CD4-positive, alpha-beta T cell treated with Interleukin-6 for 4 hours (primary cell): ENCODE measurements around the gene ADAM15.

ENCODE experiments used
- DNase-seq: peaks from one replicate; pipeline ENCODE4 v3.0.0-alpha.2; 2020; ENCODE audit warnings: mixed read lengths

The ADAM15 gene

DNA sequence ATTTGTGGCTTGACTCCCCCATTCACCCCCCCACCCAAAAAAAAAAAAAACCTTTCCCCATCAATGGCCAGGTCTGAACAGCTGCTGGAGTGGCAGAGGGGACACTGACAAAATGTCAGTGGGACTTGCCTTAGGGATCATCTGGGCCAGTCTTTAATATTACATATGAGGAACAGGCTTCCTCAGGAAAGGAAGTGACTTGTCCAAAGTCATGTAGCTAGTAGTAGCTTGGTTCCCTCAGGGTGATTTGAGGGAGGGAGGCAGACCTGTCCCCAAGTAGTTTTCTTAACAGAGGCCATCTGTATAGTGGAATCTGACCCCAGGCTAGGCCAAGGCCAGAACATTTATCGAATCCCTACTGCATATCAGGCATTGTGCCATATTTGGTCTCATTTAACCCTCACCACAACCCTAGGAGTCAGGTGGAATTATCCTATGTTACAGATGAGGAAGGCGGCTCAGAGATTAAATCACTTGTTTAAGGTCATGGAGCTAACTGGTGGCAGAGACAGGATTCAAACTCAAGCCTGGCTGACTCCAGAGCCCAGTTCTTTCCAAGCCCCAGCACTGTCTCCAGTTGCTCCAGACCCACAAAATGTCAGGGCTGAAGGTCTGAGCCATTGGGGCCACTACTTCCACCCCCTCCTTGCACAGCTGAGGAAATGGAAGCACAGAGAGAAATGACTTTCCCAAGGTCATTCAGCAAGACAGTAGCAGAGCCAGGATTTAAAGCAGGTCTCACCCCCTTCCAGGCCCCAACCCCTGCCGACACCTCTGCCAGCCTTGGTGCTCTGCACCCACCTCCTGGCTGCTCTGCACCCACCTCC lies 38.1 kb upstream of the ADAM15 start:
- DNase-seq, result no peak

DNA sequence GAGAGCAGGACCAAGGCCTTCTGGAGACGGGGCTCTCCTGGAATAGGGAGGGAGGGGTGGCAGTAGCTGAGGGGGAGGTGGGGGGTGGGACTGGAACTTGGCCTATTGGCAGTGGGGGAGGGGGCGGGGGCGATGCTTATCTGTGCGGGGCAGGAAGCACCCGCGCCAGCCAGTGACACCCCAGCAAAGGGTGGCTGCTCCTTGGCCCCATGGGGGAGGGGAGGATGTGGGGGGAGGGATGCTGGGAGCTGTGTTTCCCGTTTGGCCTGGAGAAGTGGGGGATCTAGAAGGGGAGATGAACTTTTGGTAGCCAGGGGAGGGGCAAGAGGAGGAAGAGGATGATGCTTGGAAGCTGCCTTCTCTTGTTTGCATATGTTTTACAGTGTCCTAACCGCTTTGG lies 37.5 kb upstream of the ADAM15 start:
- peak; percentile 86 for DNase-seq

- no peak for DNase-seq
Observed at GRCh38 chr1:155014709-155015508, 36.2 kb upstream of the ADAM15 start.

DNA sequence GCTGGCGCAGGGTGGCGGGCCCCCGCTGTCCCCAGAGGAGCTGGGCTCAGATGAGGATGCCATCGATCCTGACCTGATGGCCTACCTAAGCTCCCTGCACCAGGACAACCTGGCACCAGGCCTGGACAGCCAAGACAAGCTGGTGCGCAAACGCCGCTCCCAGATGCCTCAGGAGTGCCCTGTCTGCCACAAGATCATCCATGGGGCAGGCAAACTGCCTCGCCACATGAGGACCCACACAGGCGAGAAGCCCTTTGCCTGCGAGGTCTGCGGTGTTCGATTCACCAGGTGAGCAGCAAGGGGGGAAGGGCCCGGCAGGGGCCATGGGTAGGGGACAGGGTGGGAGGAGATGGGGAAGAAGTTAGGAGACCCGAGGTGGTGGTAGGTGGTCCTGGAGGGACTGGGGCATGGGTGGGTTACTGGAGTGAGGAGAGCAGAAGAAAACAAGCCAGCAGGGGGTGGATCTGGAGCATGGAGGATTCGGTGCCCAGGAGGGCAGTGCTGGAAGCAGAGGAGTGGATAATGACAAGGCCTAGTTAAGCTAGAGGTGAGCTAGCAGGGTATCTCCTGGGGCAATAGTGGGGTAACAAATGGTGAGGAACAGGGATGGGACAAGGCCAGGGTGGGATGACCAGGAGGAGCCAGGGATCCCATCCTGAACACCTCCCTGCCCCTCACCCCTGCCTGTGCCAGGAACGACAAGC lies 35.4 kb upstream of the ADAM15 start:
- DNase-seq, result no peak

DNA sequence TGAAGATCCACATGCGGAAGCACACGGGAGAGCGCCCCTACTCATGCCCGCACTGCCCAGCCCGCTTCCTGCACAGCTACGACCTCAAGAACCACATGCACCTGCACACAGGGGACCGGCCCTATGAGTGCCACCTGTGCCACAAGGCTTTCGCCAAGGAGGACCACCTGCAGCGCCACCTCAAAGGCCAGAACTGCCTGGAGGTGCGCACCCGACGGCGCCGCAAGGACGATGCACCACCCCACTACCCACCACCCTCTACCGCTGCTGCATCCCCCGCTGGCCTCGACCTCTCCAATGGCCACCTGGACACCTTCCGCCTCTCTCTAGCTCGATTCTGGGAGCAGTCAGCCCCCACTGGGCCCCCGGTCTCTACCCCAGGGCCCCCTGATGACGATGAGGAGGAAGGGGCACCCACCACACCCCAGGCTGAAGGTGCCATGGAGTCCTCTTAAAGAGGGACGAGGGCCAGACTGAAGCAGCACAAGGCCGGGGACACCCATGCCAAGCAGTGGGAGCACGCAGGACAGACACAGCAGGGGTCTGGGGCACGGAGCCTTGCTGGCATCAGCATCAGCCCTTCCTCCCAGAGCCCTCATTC lies 34.8 kb upstream of the ADAM15 start:
- DNase-seq, result peak; percentile 48

DNA sequence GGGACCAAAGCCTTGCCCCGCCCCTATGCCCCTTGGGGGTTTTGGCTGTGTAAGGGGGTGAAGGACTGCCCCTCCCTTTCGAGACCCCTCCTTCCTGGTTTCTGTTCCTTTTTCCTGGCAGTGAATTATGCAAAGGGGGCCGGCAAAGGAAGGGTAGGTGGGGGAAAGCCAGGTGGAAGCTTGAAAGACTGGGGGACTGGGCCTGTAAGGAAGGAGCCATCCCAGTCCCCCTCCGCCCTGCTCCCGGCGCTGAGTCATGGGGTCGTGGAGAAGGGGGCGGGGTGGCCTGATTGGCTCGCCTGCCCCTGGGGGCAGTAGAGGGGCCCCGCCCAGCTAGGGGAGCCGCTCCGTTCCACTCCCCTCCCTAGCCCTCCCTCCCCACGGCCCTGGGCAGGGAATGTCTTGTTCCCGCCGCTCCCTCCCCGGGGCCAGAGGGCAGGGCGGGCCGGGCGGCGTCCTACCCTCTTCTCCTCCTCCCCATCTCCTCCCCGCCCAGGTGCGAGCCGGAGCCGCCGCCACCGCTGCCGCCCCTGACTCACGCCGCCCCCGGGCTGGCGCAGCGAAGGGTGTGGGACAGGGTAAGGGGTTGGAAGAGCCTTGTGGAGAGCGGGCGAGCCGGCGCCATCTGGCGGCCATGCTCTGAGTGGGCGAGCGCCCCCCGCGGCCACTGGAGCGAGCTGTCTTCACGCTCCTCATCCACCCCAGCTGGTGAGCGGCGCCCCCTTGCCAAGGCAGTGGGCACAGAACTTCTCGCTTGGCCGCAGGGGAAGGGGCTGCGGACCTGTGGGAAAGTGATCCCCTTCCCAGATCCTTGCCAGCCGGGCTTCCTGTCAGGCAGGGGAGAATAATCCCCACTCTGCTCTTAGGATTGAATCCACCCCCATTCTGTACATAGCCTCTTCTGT lies 33.8 kb upstream of the ADAM15 start:
- DNase-seq, result peak; percentile 94

GRCh38 chr1:155017946-155018316 lies 33.2 kb upstream of the ADAM15 start:
- no peak for DNase-seq

GRCh38 chr1:155018617-155019348 lies 32.3 kb upstream of the ADAM15 start:
- no peak for DNase-seq

DNA sequence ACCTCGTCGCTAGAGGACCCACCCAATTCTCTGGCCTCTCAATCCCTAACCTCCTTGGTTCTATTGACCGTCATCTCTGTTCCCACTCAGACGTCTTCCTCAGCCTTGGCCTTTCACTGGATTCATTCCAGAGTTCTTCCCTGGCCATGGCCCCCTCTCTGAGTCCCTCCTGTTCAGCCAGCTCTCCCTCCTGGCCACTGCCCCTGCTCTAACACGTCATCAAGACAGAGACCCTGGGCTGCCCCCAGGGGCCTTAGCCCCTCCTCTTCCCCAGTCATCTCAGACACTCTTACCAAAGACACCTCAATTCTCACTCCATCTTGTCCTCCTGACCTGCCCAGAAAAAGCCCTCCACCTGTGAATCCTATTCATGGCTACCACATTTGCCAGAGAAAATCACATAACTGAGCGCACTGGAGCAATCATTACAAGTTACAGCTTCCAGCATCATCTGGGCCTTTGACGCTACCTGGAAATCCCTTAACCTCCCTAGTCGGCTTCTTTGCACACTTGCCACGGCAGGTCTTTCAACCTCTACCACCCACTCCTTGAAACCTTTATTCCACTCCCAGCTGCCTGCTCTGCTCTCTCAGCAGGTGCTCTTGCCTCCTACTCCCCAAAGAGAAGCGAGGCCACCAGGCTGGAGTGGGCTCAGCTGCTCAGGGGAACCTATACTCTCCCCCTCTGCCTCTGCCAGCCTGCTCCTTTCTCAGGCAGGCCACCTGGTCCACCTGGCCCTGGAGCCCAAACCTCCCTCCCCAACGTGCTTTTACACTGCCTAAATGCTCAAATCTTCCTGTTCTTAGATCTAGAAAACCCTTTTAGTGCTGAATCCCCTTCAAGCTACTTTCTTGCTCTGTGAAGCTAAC lies 31.5 kb upstream of the ADAM15 start:
- no peak for DNase-seq

DNA sequence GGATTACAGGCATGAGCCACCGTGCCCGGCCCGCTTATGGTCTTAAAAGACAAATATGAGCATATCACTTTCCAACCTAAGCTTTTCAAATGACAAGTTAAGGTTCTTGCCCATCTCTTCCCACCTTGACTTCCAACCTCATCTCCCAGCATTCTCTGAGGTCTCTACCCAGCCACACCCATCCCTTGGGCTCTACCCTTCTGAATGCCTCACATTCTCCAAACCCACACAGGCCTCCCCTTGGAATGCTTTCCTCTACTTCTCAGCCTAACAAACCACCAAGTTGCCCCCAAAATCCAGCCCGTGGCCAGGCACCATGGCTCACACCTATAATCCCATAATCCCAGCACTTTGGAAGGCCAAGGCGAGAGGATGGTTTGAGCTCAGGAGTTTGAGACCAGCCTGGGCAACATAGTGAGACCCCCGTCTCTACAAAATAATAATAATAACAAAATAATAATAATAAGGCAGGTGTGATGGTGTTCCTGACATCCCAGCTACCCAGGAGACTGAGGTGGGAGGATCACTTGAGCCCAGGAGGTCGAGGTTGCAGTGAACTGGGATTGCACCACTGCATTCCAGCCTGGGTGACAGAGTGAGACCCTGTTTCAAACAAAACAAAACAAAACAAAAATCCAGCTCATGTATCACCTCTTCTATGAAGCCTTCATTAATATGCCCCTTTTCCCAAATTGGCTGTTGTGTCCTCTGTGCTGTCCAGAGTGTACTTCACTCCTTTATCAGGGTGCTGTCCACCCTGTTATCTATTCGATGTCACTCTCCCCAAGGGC lies 28.8 kb upstream of the ADAM15 start:
- DNase-seq, result no peak

GRCh38 chr1:155022927-155023236 lies 28.2 kb upstream of the ADAM15 start:
- DNase-seq, result peak; percentile 25

DNA sequence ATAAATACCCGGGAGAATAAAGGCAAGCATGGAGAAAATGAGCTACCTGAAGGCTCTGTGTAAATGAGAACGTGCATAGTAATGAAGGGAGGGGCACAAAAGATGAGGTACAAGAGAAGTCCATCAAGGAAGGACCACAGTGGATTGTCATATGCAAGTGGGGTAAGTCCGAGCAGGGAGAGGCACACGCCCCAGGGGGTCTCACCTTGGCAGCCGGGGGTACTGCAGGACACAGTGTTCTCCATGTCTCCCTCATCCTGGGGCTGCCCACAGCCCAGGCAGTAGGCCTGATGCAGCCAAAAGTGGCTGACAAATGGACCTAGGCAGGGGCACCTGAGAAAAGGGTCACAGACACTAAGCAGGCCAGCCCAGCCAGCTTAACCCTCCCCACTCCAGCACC lies 27.5 kb upstream of the ADAM15 start:
- DNase-seq, result no peak

DNA sequence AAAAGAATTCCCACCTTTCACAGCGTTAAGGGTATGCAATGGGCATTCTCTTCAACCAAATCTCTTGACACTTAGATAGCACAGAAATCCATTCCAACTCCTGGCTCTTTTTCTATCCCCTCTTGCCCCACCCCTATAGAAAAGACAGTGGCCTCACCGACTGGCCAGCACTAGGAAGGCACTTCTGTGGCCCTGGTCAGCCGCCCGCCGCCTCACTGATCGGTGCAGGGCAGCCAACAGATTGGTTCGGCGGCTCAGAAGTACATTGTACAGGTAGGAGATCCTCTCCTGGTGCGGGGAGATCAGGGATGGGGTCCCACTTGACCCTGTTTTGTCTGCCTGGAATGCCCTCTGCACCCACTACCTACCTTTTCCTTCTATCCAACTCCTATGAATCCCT lies 26.8 kb upstream of the ADAM15 start:
- no peak for DNase-seq

GRCh38 chr1:155026154-155026553 lies 25.0 kb upstream of the ADAM15 start:
- DNase-seq, result no peak

DNA sequence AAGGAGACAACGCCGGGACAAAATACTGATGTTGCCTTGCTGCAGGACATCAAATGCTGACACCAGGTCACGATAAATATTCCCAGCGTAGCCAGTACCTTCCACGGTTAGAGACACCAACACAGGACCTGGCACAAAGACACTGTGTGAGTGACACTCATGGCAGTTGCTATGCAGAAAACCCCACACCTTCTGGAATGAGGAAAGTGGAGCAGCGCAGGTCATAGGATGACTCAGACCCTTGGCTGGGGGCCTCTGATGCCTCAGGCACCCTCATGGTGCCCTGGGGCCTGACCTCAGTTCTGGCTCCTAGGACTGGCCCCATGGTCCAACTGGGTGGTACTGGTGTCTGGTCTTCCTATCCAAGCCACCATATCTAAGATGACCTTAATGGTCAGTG lies 24.5 kb upstream of the ADAM15 start:
- DNase-seq, result no peak

- DNase-seq, result no peak
Observed at GRCh38 chr1:155029513-155030242, 21.4 kb upstream of the ADAM15 start.

DNA sequence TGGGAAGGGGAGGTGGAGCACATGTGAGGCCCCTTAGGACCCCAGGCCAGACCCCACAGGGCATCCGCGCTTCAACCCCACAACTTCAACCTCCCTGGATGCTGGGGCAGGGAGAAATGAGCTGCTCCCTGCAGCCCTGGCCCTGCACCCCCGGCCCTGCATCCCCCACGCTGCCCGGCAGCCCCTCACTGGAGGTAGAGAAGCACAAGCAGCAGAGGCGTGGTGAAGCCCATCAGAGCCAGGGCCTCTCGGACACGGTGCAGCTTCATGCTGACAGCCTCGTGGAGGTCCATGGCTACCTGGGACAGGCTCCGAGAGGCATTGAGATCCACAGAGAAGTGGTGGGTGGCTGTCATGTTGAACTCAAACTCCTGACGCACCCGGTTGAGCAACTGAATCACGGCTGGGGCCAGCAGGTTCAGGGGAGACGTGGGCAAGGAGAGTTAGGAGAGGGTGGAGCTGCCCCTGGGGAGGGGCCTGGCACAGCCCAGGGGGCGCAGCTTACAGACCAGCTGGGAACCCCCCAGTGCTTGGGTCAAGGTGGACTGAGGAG lies 20.8 kb upstream of the ADAM15 start:
- no peak for DNase-seq

DNA sequence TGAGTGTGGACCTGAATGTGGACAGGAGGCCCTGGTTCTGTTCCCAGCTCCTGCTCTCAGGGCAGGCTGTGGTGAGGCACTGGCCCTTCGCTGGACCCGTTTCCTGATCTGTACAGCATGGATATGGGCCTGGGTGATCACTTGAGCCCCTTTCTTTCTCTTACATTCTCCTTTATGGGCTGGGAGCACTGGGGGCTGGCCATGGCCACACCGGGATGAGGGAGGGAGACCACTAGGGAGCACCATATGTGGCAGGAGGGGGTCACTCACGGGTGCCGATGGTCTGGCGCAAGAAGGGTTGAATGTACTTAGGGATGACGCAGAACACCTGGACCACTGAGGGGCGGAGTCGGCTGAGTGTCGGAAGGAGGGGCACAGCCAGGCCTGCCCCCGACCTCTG lies 20.2 kb upstream of the ADAM15 start:
- DNase-seq, result no peak

DNA sequence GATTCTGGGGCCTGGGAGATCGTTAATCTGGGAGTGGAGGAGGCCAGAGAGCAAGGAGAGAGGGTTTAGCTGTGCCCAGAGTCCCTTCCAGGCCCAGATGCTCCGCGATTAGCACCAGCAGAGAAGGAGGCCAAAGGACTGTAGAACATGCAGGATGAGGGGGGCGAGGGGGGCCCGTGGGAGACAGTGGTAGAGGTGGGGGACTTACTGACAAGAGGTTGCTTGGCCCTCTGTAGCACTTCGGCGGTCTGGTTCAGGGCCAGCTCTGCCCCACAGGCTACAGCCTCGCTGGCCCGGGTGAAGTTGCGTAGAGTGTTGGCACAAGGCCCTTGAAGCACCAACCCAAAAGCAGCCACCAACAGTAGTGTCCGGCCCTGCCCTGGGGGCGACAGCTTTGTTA lies 18.2 kb upstream of the ADAM15 start:
- DNase-seq, result no peak
